Natural killer cell (primary cell): ENCODE measurements around the gene RNF175. TPM values are rescaled to one million over a fixed set of nuclear protein-coding genes. Genes with fewer than 3 reads are reported as not detected.

ENCODE experiments used
- ATAC-seq, 3 donors: fragments of 150-1000 bp in 2 of 3; fragments of 200-7000 bp in 1 of 3; cut with Tn5 transposase; 1 replicate in 1 of 3; 2 replicates in 2 of 3; pipeline ENCODE4 v1.10.0; 2021; ENCODE audit warnings: mild to moderate bottlenecking in 2 of 3, moderate library complexity in 2 of 3
- DNase-seq, 2 donors: peaks; one replicate each; pipeline versions ENCODE4 v3.0.0 to v3.0.0-alpha.2; 2013 to 2021; ENCODE audit warnings: mixed read lengths in 1 of 2
- H3K27ac ChIP-seq: one replicate; pipeline ENCODE4 v1.5.1; 2013; ENCODE audit warnings: mild to moderate bottlenecking, low read length
- H3K27me3 ChIP-seq: one replicate; pipeline ENCODE4 v1.6.1; 2013; ENCODE audit warnings: low read length; ENCODE audit not compliant: control insufficient read depth, insufficient read depth
- H3K36me3 ChIP-seq: one replicate; pipeline ENCODE4 v1.6.1; 2013; ENCODE audit warnings: low read length; ENCODE audit not compliant: control insufficient read depth, insufficient read depth
- H3K4me1 ChIP-seq: one replicate; pipeline ENCODE4 v1.6.1; 2013; ENCODE audit warnings: low read length; ENCODE audit not compliant: control insufficient read depth, insufficient read depth
- H3K4me3 ChIP-seq: one replicate; pipeline ENCODE4 v1.5.1; 2013; ENCODE audit warnings: low read length
- H3K9me3 ChIP-seq: one replicate; pipeline ENCODE4 v1.6.1; 2013; ENCODE audit warnings: low read length; ENCODE audit not compliant: control insufficient read depth, insufficient read depth
- H3K27ac Mint-ChIP-seq, 2 donors: one replicate each; pipeline ENCODE4 v1.8.0; 2022; ENCODE audit warnings: mild to moderate bottlenecking in 2 of 2, mixed read lengths in 2 of 2, moderate library complexity in 1 of 2
- H3K27me3 Mint-ChIP-seq, 2 donors: one replicate each; pipeline ENCODE4 v1.8.0; 2022; ENCODE audit warnings: low read depth in 2 of 2, mixed read lengths in 2 of 2
- H3K36me3 Mint-ChIP-seq: one replicate; pipeline ENCODE4 v1.8.0; 2022; ENCODE audit warnings: mixed read lengths
- H3K4me1 Mint-ChIP-seq, 2 donors: one replicate each; pipeline ENCODE4 v1.8.0; 2022; ENCODE audit warnings: mixed read lengths in 2 of 2
- H3K4me3 Mint-ChIP-seq: one replicate; pipeline ENCODE4 v1.8.0; 2022; ENCODE audit warnings: mild to moderate bottlenecking, moderate library complexity, mixed read lengths
- H3K9me3 Mint-ChIP-seq, 2 donors: one replicate each; pipeline ENCODE4 v1.8.0; 2022; ENCODE audit warnings: mixed read lengths in 2 of 2
- CTCF ChIP-seq: fragments of 200-600 bp; IDR thresholded peaks from one replicate; pipeline ENCODE4 v1.8.0; 2022; ENCODE audit warnings: antibody characterized with exemption
- WGBS: methylation state at CpG from one replicate; pipeline ENCODE4 v1.1.7; 2013; ENCODE audit warnings: missing lambda C conversion rate; ENCODE audit not compliant: insufficient coverage; 5-methylcytosine and 5-hydroxymethylcytosine counted together
- intact Hi-C: fragments of 100-400 bp; cut with micrococcal nuclease; formaldehyde crosslinking; loops from one replicate; pipeline ENCODE4 v1.14.2; 2022
- total RNA-seq, 4 donors: library from RNA; stranded (reverse); fragments of 120-200 nt in 1 of 4; gene quantifications; one replicate each; pipeline versions ENCODE4 v1.2.3 to v1.2.4, GENCODE V29; 2013 to 2022

Gene RNF175
- total RNA-seq, 3 donors from 2014 or later (not counting 1 experiment from before 2014, with no cell fraction given): 0.07 TPM; not detected in 2

- peak; percentile 47 for TF ChIP-seq CTCF
- Mint-ChIP-seq H3K9me3 (no peaks in the 10 kb centered on the region), H3K4me1 (no peaks in the 10 kb centered on the region), H3K27ac (no peak overlapping the region), H3K36me3 (no peaks in the 10 kb centered on the region), H3K4me3 (no peak overlapping the region), H3K27me3 (peaks cover 15 to 36% of the 10 kb centered on the region in 2 donors)
- intact Hi-C loops: loop anchor here (1.0 kb wide), 1 partner anchor 405 kb away; no protein-coding TSS in a partner anchor
- H3K4me1 ChIP-seq: no peaks in the 10 kb centered on the region
- peak in 1 of 2 donors; percentile 78 for DNase-seq
- no peaks in the 10 kb centered on the region for H3K27me3 ChIP-seq
- no peaks in the 10 kb centered on the region for H3K9me3 ChIP-seq
- WGBS: 88% methylated on average over 1 of the region's 5 CpGs
- H3K4me3 ChIP-seq: no peak overlapping the region
- H3K27ac ChIP-seq: no peak overlapping the region
- H3K36me3 ChIP-seq: no peaks in the 10 kb centered on the region
- peak; percentile 42 to 64 (median 63) for ATAC-seq
These were observed 9.5 kb downstream of the RNF175 start for GRCh38 chr4:153750197-153750817.

GRCh38 chr4:153748378-153748777 lies 11.4 kb downstream of the RNF175 start:
- WGBS: 77% methylated on average over 6 of the region's 6 CpGs
- Mint-ChIP-seq H3K27ac (no peak overlapping the region), H3K27me3 (peaks cover 10 to 37% of the 10 kb centered on the region in 2 donors), H3K4me3 (no peak overlapping the region), H3K4me1 (no peaks in the 10 kb centered on the region), H3K9me3 (no peaks in the 10 kb centered on the region), H3K36me3 (no peaks in the 10 kb centered on the region)
- ATAC-seq (no peak), DNase-seq (no peak)
- no peak overlapping the region for H3K4me3 ChIP-seq
- no peak for TF ChIP-seq CTCF
- H3K36me3 ChIP-seq: no peaks in the 10 kb centered on the region
- no peaks in the 10 kb centered on the region for H3K4me1 ChIP-seq
- no peaks in the 10 kb centered on the region for H3K9me3 ChIP-seq
- H3K27me3 ChIP-seq: no peaks in the 10 kb centered on the region
- H3K27ac ChIP-seq: no peak overlapping the region
- intact Hi-C loops: no loop called here

- H3K4me1 Mint-ChIP-seq: no peaks in the 10 kb centered on the region
- DNase-seq (no peak), ATAC-seq (no peak)
- no peaks in the 10 kb centered on the region for H3K9me3 Mint-ChIP-seq
- peaks cover 7 to 40% of the 10 kb centered on the region in 2 donors for H3K27me3 Mint-ChIP-seq
- H3K4me1 ChIP-seq: no peaks in the 10 kb centered on the region
- no peaks in the 10 kb centered on the region for H3K27me3 ChIP-seq
- H3K9me3 ChIP-seq: no peaks in the 10 kb centered on the region
- TF ChIP-seq CTCF: no peak
- H3K4me3 ChIP-seq: no peak overlapping the region
- H3K4me3 Mint-ChIP-seq: no peak overlapping the region
- intact Hi-C loops: no loop called here
- no peak overlapping the region for H3K27ac ChIP-seq
- H3K36me3 ChIP-seq: no peaks in the 10 kb centered on the region
- WGBS: 63% methylated on average over 4 of the region's 4 CpGs
- H3K27ac Mint-ChIP-seq: no peak overlapping the region
- no peaks in the 10 kb centered on the region for H3K36me3 Mint-ChIP-seq
These were observed 12.3 kb downstream of the RNF175 start for GRCh38 chr4:153747406-153747955.

GRCh38 chr4:153745651-153746050 lies 14.2 kb downstream of the RNF175 start:
- H3K4me3 ChIP-seq: no peak overlapping the region

More at GRCh38 chr4:153745651-153746050, 14.2 kb downstream of the RNF175 start:
- H3K9me3 Mint-ChIP-seq: peaks cover under 1 to 2% of the 10 kb centered on the region in 2 donors
- Histone ChIP-seq H3K27me3 (no peaks in the 10 kb centered on the region), H3K9me3 (peaks cover 6% of the 10 kb centered on the region), H3K4me1 (no peaks in the 10 kb centered on the region), H3K27ac (no peak overlapping the region), H3K36me3 (no peaks in the 10 kb centered on the region)
- no peak overlapping the region for H3K4me3 Mint-ChIP-seq
- ATAC-seq: no peak
- H3K4me1 Mint-ChIP-seq: no peaks in the 10 kb centered on the region
- H3K27ac Mint-ChIP-seq: no peak overlapping the region
- no peak for DNase-seq
- peaks cover 3% of the 10 kb centered on the region for H3K36me3 Mint-ChIP-seq
- no peak for TF ChIP-seq CTCF
- peaks cover 3 to 32% of the 10 kb centered on the region in 2 donors for H3K27me3 Mint-ChIP-seq
- intact Hi-C loops: no loop called here
